HUES48 (cell line): ENCODE results near the gene TOMM7.
"Not testable (repeated sequence)": the region's sequence is repeated elsewhere in the genome, so short reads cannot be mapped to it uniquely, and the experiment has no call there.

ENCODE experiments used
- H3K27ac ChIP-seq: one replicate; pipeline ENCODE4 v1.7.0; 2013; ENCODE audit warnings: low read depth, low read length, inconsistent platforms
- H3K27me3 ChIP-seq: 2 replicates; pipeline ENCODE4 v1.6.1; 2013; ENCODE audit warnings: mild to moderate bottlenecking, low read length; ENCODE audit not compliant: control insufficient read depth, insufficient read depth
- H3K36me3 ChIP-seq: 2 replicates; pipeline ENCODE4 v1.6.1; 2013; ENCODE audit warnings: low read length; ENCODE audit not compliant: control insufficient read depth, insufficient read depth
- H3K4me1 ChIP-seq: 2 replicates; pipeline ENCODE4 v1.6.1; 2013; ENCODE audit warnings: mild to moderate bottlenecking, low read length; ENCODE audit not compliant: control insufficient read depth, insufficient read depth
- H3K4me3 ChIP-seq: 2 replicates; pipeline ENCODE4 v1.5.1; 2013; ENCODE audit warnings: mild to moderate bottlenecking, low read depth, low read length
- H3K9ac ChIP-seq: 2 replicates; pipeline ENCODE4 v1.6.1; 2013; ENCODE audit warnings: mild to moderate bottlenecking, low read depth, low read length, moderate library complexity
- H3K9me3 ChIP-seq: 2 replicates; pipeline ENCODE4 v1.6.1; 2013; ENCODE audit warnings: low read length; ENCODE audit not compliant: control insufficient read depth, insufficient read depth

TOMM7 gene

DNA sequence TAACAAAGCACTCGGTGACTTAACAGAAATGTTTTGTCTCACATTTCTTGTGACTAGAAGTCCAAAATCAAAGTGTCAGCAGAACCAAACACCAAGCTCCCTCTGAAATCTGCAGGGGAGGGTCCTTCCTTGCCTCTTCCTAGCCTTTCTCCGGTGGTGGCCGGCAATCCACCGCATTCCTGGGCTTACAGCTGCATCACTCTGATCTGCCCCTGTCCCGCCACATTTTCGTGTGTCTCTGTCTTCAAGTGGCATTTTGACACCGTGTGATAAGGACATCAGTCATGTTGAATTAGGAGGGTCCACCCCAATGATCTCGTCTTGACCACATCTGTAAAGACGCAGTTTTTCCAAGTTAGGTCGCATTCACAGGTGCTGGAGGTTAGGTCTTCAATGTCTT, 30.5 kb upstream of the TOMM7 start:
- no peak overlapping the region for H3K4me3 ChIP-seq
- no peak overlapping the region for H3K9ac ChIP-seq
- no peak overlapping the region for H3K27ac ChIP-seq

DNA sequence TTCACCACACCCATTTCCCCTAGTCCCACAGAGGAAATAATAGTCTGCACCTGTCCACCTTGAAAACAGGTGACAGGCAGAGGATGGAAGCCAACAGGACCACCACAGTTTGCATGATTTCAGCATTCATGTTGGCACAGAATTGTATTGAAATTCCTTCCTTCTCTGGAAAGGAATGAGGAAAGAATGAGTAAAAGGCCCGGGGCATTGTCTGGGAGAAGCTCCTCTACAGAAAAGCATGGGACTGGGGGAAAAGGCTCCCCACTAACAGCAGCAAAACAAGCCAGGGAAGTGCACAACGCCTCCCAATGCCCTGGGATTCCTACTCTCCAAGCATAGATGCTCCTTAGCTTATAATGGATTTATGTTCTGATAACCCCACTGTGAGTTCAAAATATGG, 28.5 kb upstream of the TOMM7 start:
- peaks cover 4% of the 10 kb centered on the region for H3K36me3 ChIP-seq
- no peak overlapping the region for H3K27ac ChIP-seq
- no peak overlapping the region for H3K4me3 ChIP-seq
- H3K9me3 ChIP-seq, result no peaks in the 10 kb centered on the region
- H3K27me3 ChIP-seq, result no peaks in the 10 kb centered on the region
- H3K9ac ChIP-seq, result no peak overlapping the region
- H3K4me1 ChIP-seq, result peaks cover 24% of the 10 kb centered on the region

More for the DNA sequence above, 30.5 kb upstream of the TOMM7 start:
- Histone ChIP-seq H3K27me3 (no peaks in the 10 kb centered on the region), H3K9me3 (no peaks in the 10 kb centered on the region), H3K4me1 (peaks cover 31% of the 10 kb centered on the region), H3K36me3 (peaks cover 22% of the 10 kb centered on the region)

DNA sequence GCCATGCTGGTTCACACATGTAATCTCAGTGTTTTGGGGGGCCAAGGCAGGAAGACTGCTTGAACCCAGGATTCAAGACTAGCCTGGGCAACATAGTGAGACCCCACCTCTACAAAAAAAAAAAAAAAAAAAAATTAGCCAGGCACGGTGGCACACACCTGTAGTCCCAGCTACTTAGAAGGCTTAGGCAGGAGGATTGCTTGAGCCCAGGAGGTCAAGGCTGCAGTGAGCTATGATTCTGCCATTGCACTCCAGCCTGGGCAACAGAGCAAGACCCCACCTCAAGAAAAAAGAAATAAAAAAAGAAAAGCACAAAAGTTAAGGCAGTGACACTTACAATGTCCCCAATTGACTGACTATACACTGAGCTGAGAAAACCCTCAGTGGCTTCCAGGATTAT, 27.7 kb upstream of the TOMM7 start:
- H3K27me3 ChIP-seq, H3K9me3 ChIP-seq, H3K4me3 ChIP-seq, H3K27ac ChIP-seq, H3K9ac ChIP-seq, H3K36me3 ChIP-seq: not testable (repeated sequence)
- H3K4me1 ChIP-seq, result peaks cover 18% of the 10 kb centered on the region

- H3K4me1 ChIP-seq, result peaks cover 11% of the 10 kb centered on the region
- no peaks in the 10 kb centered on the region for H3K36me3 ChIP-seq
- no peak overlapping the region for H3K9ac ChIP-seq
- H3K27me3 ChIP-seq, result no peaks in the 10 kb centered on the region
- no peak overlapping the region for H3K27ac ChIP-seq
- no peak overlapping the region for H3K4me3 ChIP-seq
- H3K9me3 ChIP-seq, result no peaks in the 10 kb centered on the region
These were observed 27.0 kb upstream of the TOMM7 start for GRCh38 chr7:22849662-22850061.

GRCh38 chr7:22849172-22849571, 26.5 kb upstream of the TOMM7 start:
- H3K4me3 ChIP-seq, result no peak overlapping the region
- H3K9ac ChIP-seq, result no peak overlapping the region
- H3K9me3 ChIP-seq, result no peaks in the 10 kb centered on the region
- H3K27me3 ChIP-seq, result no peaks in the 10 kb centered on the region
- H3K36me3 ChIP-seq, result no peaks in the 10 kb centered on the region
- H3K27ac ChIP-seq, result no peak overlapping the region
- peaks cover 11% of the 10 kb centered on the region for H3K4me1 ChIP-seq

DNA sequence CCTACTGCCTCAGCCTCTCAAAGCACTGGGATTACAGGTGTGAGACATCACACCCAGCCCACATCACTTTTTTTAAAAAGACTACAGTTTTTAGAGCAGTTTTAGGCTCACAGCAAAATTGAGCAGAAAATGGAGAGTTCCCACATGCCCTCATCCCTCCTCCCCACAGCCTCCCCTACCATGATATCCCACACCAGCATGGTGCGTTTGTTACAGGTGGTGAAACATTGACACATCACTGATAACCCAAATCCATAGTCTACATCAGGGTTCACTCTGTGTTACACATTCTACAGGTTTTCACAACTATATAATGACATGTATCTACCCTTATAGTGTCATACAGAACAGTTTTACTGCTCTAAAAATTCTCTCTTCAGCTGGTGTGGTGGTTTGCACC, 24.3 kb upstream of the TOMM7 start:
- H3K4me1 ChIP-seq, result peaks cover 16% of the 10 kb centered on the region
- H3K27me3 ChIP-seq, result no peaks in the 10 kb centered on the region
- H3K9me3 ChIP-seq, result no peaks in the 10 kb centered on the region
- no peak overlapping the region for H3K27ac ChIP-seq
- H3K4me3 ChIP-seq, result no peak overlapping the region
- H3K9ac ChIP-seq, result no peak overlapping the region
- no peaks in the 10 kb centered on the region for H3K36me3 ChIP-seq

GRCh38 chr7:22845221-22845834, 22.7 kb upstream of the TOMM7 start:
- Histone ChIP-seq H3K4me1 (peaks cover 11% of the 10 kb centered on the region), H3K4me3 (no peak overlapping the region), H3K27ac (no peak overlapping the region), H3K27me3 (no peaks in the 10 kb centered on the region), H3K9me3 (no peaks in the 10 kb centered on the region), H3K36me3 (no peaks in the 10 kb centered on the region), H3K9ac (no peak overlapping the region)

- H3K9ac ChIP-seq, result no peak overlapping the region
- no peak overlapping the region for H3K4me3 ChIP-seq
- no peaks in the 10 kb centered on the region for H3K9me3 ChIP-seq
- peaks cover 11% of the 10 kb centered on the region for H3K4me1 ChIP-seq
- H3K27ac ChIP-seq, result no peak overlapping the region
- no peaks in the 10 kb centered on the region for H3K36me3 ChIP-seq
- no peaks in the 10 kb centered on the region for H3K27me3 ChIP-seq
These were observed 21.1 kb upstream of the TOMM7 start for GRCh38 chr7:22843681-22844309.

GRCh38 chr7:22842973-22843372, 20.3 kb upstream of the TOMM7 start:
- no peak overlapping the region for H3K27ac ChIP-seq
- no peak overlapping the region for H3K4me3 ChIP-seq
- no peaks in the 10 kb centered on the region for H3K27me3 ChIP-seq
- no peaks in the 10 kb centered on the region for H3K36me3 ChIP-seq
- H3K9me3 ChIP-seq, result no peaks in the 10 kb centered on the region
- no peak overlapping the region for H3K9ac ChIP-seq
- H3K4me1 ChIP-seq, result peaks cover 11% of the 10 kb centered on the region

GRCh38 chr7:22842383-22842941, 19.8 kb upstream of the TOMM7 start:
- Histone ChIP-seq H3K4me3 (no peak overlapping the region), H3K9me3 (no peaks in the 10 kb centered on the region), H3K36me3 (no peaks in the 10 kb centered on the region), H3K9ac (peak overlapping the region; percentile 27; the same call in 1 of the 2 replicates), H3K4me1 (peaks cover 11% of the 10 kb centered on the region), H3K27ac (peak overlapping the region; percentile 22), H3K27me3 (no peaks in the 10 kb centered on the region)

DNA sequence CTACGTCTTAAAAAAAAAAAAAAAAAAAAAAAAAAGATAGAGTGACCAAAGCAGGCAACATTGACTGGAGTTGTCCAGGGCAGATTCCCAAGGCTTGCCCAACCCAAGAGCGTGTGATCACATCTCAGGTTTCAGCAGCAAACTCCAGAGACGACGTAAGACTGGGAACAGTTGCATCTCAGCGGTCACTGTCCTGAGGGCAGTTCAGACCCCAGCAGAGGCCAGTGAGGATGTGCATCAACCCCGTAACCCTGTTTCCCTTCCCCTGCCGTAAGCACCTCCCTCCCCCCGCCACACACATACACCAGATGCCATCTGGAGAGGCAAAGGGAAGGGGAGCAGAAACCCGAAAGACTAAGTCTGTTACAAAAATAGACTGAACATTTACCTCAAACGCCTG, 19.3 kb upstream of the TOMM7 start:
- Histone ChIP-seq H3K36me3 (no peaks in the 10 kb centered on the region), H3K27me3 (no peaks in the 10 kb centered on the region), H3K9me3 (no peaks in the 10 kb centered on the region), H3K9ac (peak overlapping the region; percentile 27; the same call in 1 of the 2 replicates), H3K4me3 (no peak overlapping the region), H3K4me1 (peaks cover 11% of the 10 kb centered on the region), H3K27ac (peak overlapping the region; percentile 22)
